Activated CD8-positive, alpha-beta T cell treated with anti-CD3 and anti-CD28 coated beads, Interleukin-2, amount 10 ng/mL, durations not matched to agents 7 days and 5 days (primary cell): ENCODE data around the gene IVNS1ABP. TPM values are rescaled to one million over a fixed set of nuclear protein-coding genes. Genes with fewer than 3 reads are reported as not detected.

ENCODE experiments used
- ATAC-seq: fragments of 150-1000 bp; cut with Tn5 transposase; one replicate; pipeline ENCODE4 v1.10.0; 2021; ENCODE audit warnings: moderate library complexity
- CTCF ChIA-PET: fragments of 350-600 bp; sonication (Branson Sonifier 250); formaldehyde crosslinking; loops from one replicate; lab custom pipeline; 2021; ENCODE audit warnings: antibody characterized with exemption; lab: Charles Lee
- POLR2A ChIA-PET: fragments of 350-600 bp; sonication (Branson Sonifier 250); formaldehyde crosslinking; loops from one replicate; lab custom pipeline; 2021; ENCODE audit warnings: antibody characterized with exemption; lab: Charles Lee
- DNase-seq: peaks from one replicate; pipeline ENCODE4 v3.0.0-alpha.2; 2020
- H3K27ac Mint-ChIP-seq: one replicate; pipeline ENCODE4 v1.8.0; 2021; ENCODE audit warnings: mild to moderate bottlenecking, mixed read lengths
- H3K27me3 Mint-ChIP-seq: one replicate; pipeline ENCODE4 v1.8.0; 2021; ENCODE audit warnings: low read depth, mixed read lengths
- H3K36me3 Mint-ChIP-seq: one replicate; pipeline ENCODE4 v1.8.0; 2021; ENCODE audit warnings: low read depth, mixed read lengths
- H3K4me1 Mint-ChIP-seq: one replicate; pipeline ENCODE4 v1.8.0; 2021; ENCODE audit warnings: low read depth, mixed read lengths
- H3K4me3 Mint-ChIP-seq: one replicate; pipeline ENCODE4 v1.8.0; 2021; ENCODE audit warnings: mild to moderate bottlenecking, mixed read lengths
- H3K9me3 Mint-ChIP-seq: one replicate; pipeline ENCODE4 v1.8.0; 2022; ENCODE audit warnings: mixed read lengths; ENCODE audit not compliant: insufficient read depth
- total RNA-seq, 2 experiments: library from RNA; stranded (reverse); gene quantifications; one replicate each; pipeline ENCODE4 v1.2.3, GENCODE V29; 2021

Gene IVNS1ABP
- total RNA-seq, 2 experiments from 2014 or later: 216 to 234 TPM

DNA sequence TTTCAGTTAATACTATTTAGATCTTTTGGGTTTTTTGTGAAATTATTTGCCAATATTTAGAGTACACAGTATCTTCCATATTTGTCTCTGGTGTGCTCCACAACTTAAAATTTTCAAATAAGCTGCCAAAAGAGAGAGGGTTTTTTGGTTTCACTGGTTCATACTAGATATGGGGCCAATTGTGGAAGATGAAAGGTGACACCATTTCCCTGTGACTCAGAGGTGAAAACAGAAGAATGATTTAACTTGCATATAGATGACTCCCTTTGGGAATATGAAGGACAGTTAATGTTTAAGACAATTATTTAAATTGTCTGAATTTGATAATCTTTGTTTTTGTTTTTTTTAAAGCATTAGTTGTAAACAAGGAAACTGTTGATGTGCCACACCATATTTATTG is 37.5 kb downstream of the IVNS1ABP start:
- POLR2A ChIA-PET: no interaction called here
- no peaks in the 10 kb centered on the region for H3K9me3 Mint-ChIP-seq
- CTCF ChIA-PET: interaction anchor here (1.7 kb wide), 1 partner anchor 39 kb away, joined by 4 read pairs; no protein-coding TSS in a partner anchor

DNA sequence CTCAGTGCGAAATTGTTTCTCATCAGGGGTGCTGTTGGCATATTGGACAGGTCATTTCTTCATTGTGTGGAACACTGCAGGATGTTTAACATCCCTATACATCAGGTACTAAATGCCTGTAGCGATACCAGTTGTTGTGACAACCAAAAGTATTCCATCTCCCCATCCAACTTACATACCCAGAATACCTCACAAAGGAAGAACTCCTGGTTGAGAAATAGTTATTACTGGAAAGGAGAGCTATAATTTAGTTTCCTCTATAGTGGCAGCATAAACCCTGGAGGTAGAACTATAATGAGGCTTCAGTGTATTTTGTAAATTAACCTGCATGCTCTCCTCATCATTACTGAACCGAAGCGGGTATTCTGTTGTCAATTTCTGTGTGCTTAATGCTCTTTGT is 45.1 kb downstream of the IVNS1ABP start:
- POLR2A ChIA-PET: no interaction called here
- H3K27ac Mint-ChIP-seq: no peak overlapping the region
- no peaks in the 10 kb centered on the region for H3K4me1 Mint-ChIP-seq
- CTCF ChIA-PET: no interaction called here
- no peaks in the 10 kb centered on the region for H3K27me3 Mint-ChIP-seq
- H3K36me3 Mint-ChIP-seq: no peaks in the 10 kb centered on the region
- ATAC-seq (no peak), DNase-seq (no peak)
- no peaks in the 10 kb centered on the region for H3K9me3 Mint-ChIP-seq
- no peak overlapping the region for H3K4me3 Mint-ChIP-seq

More for the DNA sequence above, 37.5 kb downstream of the IVNS1ABP start:
- Mint-ChIP-seq H3K27ac (no peak overlapping the region), H3K4me3 (no peak overlapping the region), H3K27me3 (no peaks in the 10 kb centered on the region), H3K4me1 (peaks cover 24% of the 10 kb centered on the region), H3K36me3 (peaks cover 4% of the 10 kb centered on the region)
- ATAC-seq: no peak
- DNase-seq: no peak

DNA sequence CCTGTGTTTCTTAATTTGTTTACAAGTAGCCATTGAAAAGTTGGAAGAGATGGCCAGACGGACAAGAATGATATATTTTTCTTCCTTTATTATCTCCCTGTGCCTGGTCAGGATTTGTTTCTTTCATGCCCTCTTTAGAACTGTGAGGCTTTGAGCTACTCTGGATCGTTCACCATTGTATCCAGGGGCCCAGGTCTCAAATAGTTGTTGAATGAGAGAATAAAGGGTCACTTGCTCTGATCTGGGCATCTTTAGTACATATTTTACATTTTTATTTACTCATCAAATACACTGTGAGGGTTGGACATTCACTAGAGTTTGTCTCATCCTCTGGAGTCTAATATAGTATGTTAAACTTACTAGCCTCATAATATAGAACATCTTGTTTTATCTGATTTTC is 48.7 kb downstream of the IVNS1ABP start:
- ChIA-PET CTCF (no interaction called here), POLR2A (no interaction called here)
- Mint-ChIP-seq H3K9me3 (no peaks in the 10 kb centered on the region), H3K27me3 (no peaks in the 10 kb centered on the region), H3K4me1 (no peaks in the 10 kb centered on the region), H3K4me3 (no peak overlapping the region), H3K36me3 (no peaks in the 10 kb centered on the region), H3K27ac (no peak overlapping the region)
- no peak for ATAC-seq
- no peak for DNase-seq

DNA sequence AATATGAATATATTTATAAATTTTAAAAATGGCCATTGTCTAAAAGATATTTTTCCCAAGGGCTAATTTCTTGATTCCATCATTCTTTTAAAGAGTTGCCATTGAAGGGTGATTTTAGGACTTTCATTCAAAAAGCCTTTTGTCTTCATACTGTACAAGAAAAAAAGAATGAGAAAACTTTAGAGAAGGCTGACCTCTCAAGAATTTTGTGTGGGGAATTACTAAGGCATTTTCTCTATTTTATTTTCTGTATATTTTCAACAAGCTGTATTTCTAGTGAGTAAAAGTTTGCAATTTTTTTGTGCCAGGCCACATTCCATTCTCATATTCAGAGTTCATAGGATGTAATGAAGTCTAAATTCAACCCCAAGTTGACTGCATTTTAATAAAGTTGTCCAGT is 49.3 kb downstream of the IVNS1ABP start:
- Mint-ChIP-seq H3K27me3 (no peaks in the 10 kb centered on the region), H3K36me3 (no peaks in the 10 kb centered on the region), H3K4me1 (no peaks in the 10 kb centered on the region), H3K9me3 (no peaks in the 10 kb centered on the region), H3K27ac (no peak overlapping the region), H3K4me3 (no peak overlapping the region)
- POLR2A ChIA-PET: no interaction called here
- CTCF ChIA-PET: interaction anchor here (1.4 to 1.6 kb wide), 2 partner anchors 10 to 402 kb away, joined by 3 to 4 read pairs; no protein-coding TSS in a partner anchor
- no peak for ATAC-seq
- no peak for DNase-seq

DNA sequence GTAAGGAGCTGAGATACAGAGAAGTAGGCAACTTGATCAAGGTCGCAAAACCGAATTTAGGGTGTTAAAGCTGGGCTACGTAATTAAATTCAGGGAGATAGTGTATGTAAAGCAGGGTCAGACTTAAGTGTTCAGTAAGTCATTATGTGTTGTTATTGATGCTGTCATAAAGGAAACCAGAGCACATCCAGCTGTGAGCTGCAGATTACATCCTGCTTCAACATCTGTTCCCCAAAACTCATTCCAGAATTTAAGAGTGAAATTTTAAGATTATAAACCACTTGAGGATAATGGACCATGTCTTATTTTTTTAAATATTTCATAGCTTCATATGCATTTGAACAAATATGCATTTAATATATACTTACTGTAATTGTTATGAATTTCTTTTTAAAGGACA is 49.7 kb downstream of the IVNS1ABP start:
- no peaks in the 10 kb centered on the region for H3K27me3 Mint-ChIP-seq
- no peak for DNase-seq
- no peaks in the 10 kb centered on the region for H3K4me1 Mint-ChIP-seq
- ATAC-seq: no peak
- no peaks in the 10 kb centered on the region for H3K9me3 Mint-ChIP-seq
- CTCF ChIA-PET: interaction anchor here (1.4 to 1.6 kb wide), 2 partner anchors 10 to 402 kb away, joined by 3 to 4 read pairs; no protein-coding TSS in a partner anchor
- H3K4me3 Mint-ChIP-seq: no peak overlapping the region
- no peaks in the 10 kb centered on the region for H3K36me3 Mint-ChIP-seq
- no peak overlapping the region for H3K27ac Mint-ChIP-seq
- POLR2A ChIA-PET: no interaction called here

DNA sequence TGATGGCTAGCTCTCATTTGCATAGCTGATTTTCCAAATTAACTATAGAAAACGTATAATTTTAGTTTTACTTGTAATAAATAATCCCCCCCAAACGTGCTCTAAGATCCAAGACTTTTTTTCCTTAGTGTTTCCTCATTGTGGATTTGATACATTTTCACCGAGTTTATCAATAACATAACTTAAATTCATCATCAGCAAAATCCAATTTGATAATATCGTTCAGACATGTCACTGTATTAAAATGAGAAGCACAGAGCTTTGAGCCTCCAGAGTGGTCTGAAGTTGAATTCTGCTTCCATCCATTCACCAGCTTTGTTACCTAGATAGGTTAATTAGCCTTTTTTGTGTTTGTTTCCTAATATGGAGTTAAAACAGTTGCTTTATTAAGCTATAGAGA is 51.7 kb downstream of the IVNS1ABP start:
- Mint-ChIP-seq H3K27ac (no peak overlapping the region), H3K4me3 (no peak overlapping the region), H3K36me3 (no peaks in the 10 kb centered on the region), H3K4me1 (no peaks in the 10 kb centered on the region), H3K27me3 (no peaks in the 10 kb centered on the region), H3K9me3 (no peaks in the 10 kb centered on the region)
- POLR2A ChIA-PET: no interaction called here
- ATAC-seq (no peak), DNase-seq (no peak)
- CTCF ChIA-PET: no interaction called here

DNA sequence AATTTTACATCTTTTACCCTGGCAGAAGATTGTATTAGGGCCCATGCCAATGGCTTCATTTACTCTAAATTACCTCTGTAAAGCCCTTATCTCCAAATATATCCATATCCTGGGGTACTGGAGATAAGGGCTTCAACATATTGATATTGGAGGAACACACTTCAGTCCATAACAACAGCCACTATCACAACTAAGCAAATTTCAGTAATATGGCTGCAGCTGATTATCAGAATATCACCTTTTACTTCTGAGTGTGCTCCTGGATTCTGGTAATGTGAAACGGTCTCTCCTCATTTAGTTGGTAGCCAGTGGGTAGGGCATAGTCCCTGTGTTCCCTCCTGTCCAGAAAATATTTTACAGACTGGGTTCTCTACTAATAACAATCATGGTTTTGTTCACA is 53.3 kb downstream of the IVNS1ABP start:
- Mint-ChIP-seq H3K27ac (no peak overlapping the region), H3K9me3 (no peaks in the 10 kb centered on the region), H3K4me3 (no peak overlapping the region), H3K36me3 (no peaks in the 10 kb centered on the region), H3K27me3 (no peaks in the 10 kb centered on the region), H3K4me1 (no peaks in the 10 kb centered on the region)
- ATAC-seq (no peak), DNase-seq (no peak)
- CTCF ChIA-PET: interaction anchor here (1.0 kb wide), 2 partner anchors 25 to 332 kb away, joined by 3 read pairs; no protein-coding TSS in a partner anchor
- POLR2A ChIA-PET: no interaction called here

DNA sequence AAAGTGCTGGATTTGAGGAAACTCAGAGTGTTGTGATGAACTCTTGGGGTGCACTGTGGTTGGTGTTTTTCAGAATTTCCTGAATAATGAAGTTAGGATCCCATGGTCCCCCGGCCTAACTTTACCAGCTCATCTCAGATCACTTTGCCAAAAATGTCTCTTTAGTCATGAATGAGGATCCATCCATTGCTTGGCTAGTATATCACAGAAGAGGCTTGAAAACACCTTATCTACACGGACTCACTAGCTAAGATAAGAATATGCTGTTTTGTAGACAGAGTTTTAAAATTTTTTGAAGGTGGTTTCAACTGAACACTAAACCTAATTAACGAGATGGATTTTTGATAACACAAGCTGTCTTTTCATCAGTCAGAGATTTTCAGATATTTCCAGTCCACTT is 53.8 kb downstream of the IVNS1ABP start:
- H3K27ac Mint-ChIP-seq: no peak overlapping the region
- POLR2A ChIA-PET: no interaction called here
- ATAC-seq (no peak), DNase-seq (no peak)
- H3K27me3 Mint-ChIP-seq: no peaks in the 10 kb centered on the region
- no peaks in the 10 kb centered on the region for H3K36me3 Mint-ChIP-seq
- no peaks in the 10 kb centered on the region for H3K4me1 Mint-ChIP-seq
- CTCF ChIA-PET: interaction anchor here (1.0 kb wide), 2 partner anchors 25 to 333 kb away, joined by 3 read pairs; no protein-coding TSS in a partner anchor
- no peak overlapping the region for H3K4me3 Mint-ChIP-seq
- no peaks in the 10 kb centered on the region for H3K9me3 Mint-ChIP-seq

DNA sequence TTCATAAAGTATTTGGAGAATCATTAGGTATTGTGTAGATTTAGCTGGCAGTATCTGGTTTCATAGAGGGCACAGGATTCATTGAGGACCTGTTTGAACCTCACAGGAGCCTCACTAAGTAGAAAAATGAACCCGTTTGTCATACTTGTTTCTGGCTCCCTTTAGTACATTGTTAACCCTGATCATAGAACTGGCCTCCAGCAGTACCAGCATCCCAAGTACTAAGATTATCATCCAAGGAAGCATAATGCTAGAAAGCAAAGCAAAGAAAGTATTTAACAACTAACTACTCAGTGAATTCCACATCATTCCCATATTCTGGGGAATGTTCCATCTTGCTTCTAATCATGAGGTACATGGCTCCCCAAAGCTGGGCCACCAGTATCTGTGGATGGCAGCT is 54.9 kb downstream of the IVNS1ABP start:
- ATAC-seq: no peak
- no peak for DNase-seq
- no peak overlapping the region for H3K27ac Mint-ChIP-seq
- ChIA-PET CTCF (no interaction called here), POLR2A (no interaction called here)
- no peaks in the 10 kb centered on the region for H3K9me3 Mint-ChIP-seq
- no peak overlapping the region for H3K4me3 Mint-ChIP-seq
- no peaks in the 10 kb centered on the region for H3K36me3 Mint-ChIP-seq
- H3K4me1 Mint-ChIP-seq: no peaks in the 10 kb centered on the region
- no peaks in the 10 kb centered on the region for H3K27me3 Mint-ChIP-seq

DNA sequence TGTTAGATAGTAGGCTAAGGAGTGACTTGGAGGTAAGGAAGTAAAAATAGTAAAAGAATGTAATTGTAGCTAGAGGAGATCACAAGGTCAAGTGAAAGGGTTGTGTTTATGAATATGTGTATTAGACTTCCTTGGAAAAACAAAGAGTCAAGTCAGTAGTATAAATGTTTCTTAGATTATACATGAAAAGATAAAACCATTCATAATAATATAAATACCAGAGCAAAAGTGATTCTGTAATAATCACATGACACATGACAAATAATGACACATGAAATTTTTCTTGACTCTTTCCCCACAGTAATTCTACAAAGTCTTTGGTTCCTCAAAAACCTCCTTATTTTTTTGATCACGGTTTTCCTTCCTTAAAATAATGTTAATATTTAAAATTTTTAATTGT is 56.4 kb downstream of the IVNS1ABP start:
- no peaks in the 10 kb centered on the region for H3K27me3 Mint-ChIP-seq
- H3K27ac Mint-ChIP-seq: no peak overlapping the region
- H3K4me1 Mint-ChIP-seq: peaks cover 3% of the 10 kb centered on the region
- H3K9me3 Mint-ChIP-seq: no peaks in the 10 kb centered on the region
- no peak for DNase-seq
- peaks cover 1% of the 10 kb centered on the region for H3K36me3 Mint-ChIP-seq
- CTCF ChIA-PET: no interaction called here
- ATAC-seq: no peak
- H3K4me3 Mint-ChIP-seq: no peak overlapping the region
- POLR2A ChIA-PET: no interaction called here

DNA sequence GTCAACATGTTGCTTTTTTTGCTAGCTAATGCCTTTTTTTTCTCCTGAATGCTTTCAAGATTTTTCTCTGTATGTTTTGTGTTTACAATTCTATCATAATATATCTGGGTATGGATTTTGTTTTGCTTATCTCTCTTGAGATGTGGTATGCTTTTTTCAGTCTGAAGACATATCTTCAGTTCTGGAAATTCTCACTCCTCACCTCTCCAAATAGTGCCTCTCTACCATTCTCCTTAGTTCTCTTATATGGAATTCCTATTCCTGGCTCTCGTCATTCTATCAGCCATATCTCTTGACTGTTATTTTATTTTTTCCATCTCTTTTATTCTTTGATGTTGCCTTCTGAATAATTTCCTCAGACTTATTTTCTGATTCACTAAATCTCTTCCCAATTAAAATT is 58.4 kb downstream of the IVNS1ABP start:
- POLR2A ChIA-PET: no interaction called here
- no peak overlapping the region for H3K27ac Mint-ChIP-seq

DNA sequence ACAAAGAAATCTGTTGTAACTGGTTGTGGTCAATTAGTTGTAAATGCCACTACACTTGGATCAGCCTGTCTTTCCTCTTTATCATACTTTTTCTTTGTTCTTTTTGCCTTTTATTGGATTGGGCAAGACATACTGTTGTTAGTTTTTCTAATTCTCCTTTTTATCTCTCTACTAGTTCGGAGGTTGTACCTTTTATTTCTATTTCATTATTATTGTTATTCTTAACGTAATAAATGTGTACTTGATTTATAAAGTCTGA is 59.2 kb downstream of the IVNS1ABP start:
- Mint-ChIP-seq H3K4me3 (no peak overlapping the region), H3K36me3 (peaks cover 1% of the 10 kb centered on the region), H3K4me1 (peaks cover 3% of the 10 kb centered on the region), H3K27ac (no peak overlapping the region), H3K27me3 (no peaks in the 10 kb centered on the region), H3K9me3 (no peaks in the 10 kb centered on the region)
- ChIA-PET CTCF (no interaction called here), POLR2A (no interaction called here)
- ATAC-seq (no peak), DNase-seq (no peak)

More for the DNA sequence above, 58.4 kb downstream of the IVNS1ABP start:
- Mint-ChIP-seq H3K27me3 (no peaks in the 10 kb centered on the region), H3K9me3 (no peaks in the 10 kb centered on the region), H3K4me1 (peaks cover 3% of the 10 kb centered on the region), H3K4me3 (no peak overlapping the region), H3K36me3 (peaks cover 1% of the 10 kb centered on the region)
- DNase-seq (no peak), ATAC-seq (no peak)
- CTCF ChIA-PET: no interaction called here
